T-helper 1 cell treated with Interleukin-12 subunit alpha and Interleukin-12 subunit beta and Interleukin-4 antibody, amounts not matched to agents 30 μg/mL and 1 μg/mL, for 36 hours (primary cell): ENCODE data around the gene SREBF2.
A peak's percentile ranks its signal among the peaks of the same experiment; 100 is the strongest.
"Not testable (repeated sequence)": the region's sequence is repeated elsewhere in the genome, so short reads cannot be mapped to it uniquely, and the experiment has no call there.

Experiments used
- H3K27ac Mint-ChIP-seq: one replicate; pipeline ENCODE4 v1.8.0; 2021; ENCODE audit warnings: mild to moderate bottlenecking, mixed read lengths
- H3K27me3 Mint-ChIP-seq: one replicate; pipeline ENCODE4 v1.8.0; 2021; ENCODE audit warnings: low read depth, mixed read lengths
- H3K36me3 Mint-ChIP-seq: one replicate; pipeline ENCODE4 v1.8.0; 2021; ENCODE audit warnings: low read depth, mixed read lengths
- H3K4me1 Mint-ChIP-seq: one replicate; pipeline ENCODE4 v1.8.0; 2021; ENCODE audit warnings: low read depth, mixed read lengths
- H3K4me3 Mint-ChIP-seq: one replicate; pipeline ENCODE4 v1.8.0; 2021; ENCODE audit warnings: mild to moderate bottlenecking, moderate library complexity, mixed read lengths
- H3K9me3 Mint-ChIP-seq: one replicate; pipeline ENCODE4 v1.8.0; 2021; ENCODE audit warnings: mixed read lengths

SREBF2 gene

DNA sequence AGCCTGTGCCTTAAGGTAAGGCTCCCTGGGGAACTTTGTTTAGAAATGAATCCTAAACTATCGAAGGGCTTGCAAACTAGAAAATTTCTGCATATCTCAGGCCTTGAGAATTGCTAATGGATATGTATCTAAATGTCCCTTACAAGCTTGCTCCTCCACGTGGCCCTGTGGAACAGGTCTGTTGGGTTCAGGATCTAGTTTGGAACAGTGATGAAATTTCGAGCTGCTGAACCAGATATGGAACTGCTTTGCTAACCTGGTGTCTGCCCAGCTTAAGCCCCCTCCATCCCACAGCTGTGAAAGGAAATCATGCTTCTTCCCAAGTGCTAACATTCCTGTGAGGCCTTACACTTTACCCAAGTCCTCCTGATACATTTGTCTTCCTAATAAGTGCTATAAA is 11.6 kb downstream of the SREBF2 start:
- no peak overlapping the region for H3K4me3 Mint-ChIP-seq
- no peaks in the 10 kb centered on the region for H3K27me3 Mint-ChIP-seq
- peaks cover 66% of the 10 kb centered on the region for H3K4me1 Mint-ChIP-seq
- H3K36me3 Mint-ChIP-seq, result peaks cover 15% of the 10 kb centered on the region
- peak overlapping the region; percentile 62 for H3K27ac Mint-ChIP-seq
- no peaks in the 10 kb centered on the region for H3K9me3 Mint-ChIP-seq

DNA sequence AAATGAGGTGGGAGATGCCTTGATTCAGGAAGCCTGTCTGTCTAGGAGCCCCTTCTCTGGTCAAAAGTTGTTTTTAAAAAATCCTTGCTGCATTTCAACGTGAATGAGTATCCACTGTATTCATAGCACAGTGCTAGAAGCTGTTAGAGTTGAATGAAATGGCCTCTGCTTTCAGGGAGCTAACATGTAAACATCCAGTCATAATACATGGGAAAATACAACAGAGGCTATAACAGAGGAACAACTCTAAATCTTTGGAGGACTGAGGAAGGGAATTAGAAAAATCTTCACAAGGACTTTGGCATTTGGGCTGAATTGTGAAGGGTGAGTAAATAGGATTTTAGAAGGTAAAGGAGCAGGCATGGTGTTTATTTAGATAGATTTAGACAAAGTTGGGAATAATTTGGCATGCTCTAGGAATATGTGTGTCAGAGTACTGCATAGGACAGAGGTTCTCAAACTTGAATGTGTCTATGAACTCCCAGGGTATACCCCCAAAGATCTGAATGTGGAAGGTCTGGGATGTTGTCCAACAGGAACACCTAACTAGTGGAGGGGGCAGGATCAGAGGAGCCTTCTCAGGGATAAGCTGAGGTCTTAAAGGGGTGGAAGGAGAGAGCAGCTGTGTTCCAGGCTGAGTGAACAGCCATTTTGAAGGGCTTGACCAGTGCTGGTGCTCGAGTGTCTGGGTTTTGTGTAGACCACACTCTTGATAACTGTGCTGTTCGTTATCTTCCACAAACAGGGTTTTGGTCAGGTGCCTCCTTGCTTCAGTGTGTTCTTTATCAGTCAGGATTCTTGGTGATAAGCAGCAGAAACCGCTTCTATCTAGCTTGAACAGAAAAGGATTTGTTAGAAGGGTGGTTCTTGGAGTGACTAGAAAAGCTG is 12.7 kb downstream of the SREBF2 start:
- Mint-ChIP-seq H3K4me1 (peaks cover 62% of the 10 kb centered on the region), H3K9me3 (no peaks in the 10 kb centered on the region), H3K27ac (peak overlapping the region; percentile 12), H3K36me3 (peaks cover 13% of the 10 kb centered on the region), H3K4me3 (no peak overlapping the region), H3K27me3 (no peaks in the 10 kb centered on the region)

DNA sequence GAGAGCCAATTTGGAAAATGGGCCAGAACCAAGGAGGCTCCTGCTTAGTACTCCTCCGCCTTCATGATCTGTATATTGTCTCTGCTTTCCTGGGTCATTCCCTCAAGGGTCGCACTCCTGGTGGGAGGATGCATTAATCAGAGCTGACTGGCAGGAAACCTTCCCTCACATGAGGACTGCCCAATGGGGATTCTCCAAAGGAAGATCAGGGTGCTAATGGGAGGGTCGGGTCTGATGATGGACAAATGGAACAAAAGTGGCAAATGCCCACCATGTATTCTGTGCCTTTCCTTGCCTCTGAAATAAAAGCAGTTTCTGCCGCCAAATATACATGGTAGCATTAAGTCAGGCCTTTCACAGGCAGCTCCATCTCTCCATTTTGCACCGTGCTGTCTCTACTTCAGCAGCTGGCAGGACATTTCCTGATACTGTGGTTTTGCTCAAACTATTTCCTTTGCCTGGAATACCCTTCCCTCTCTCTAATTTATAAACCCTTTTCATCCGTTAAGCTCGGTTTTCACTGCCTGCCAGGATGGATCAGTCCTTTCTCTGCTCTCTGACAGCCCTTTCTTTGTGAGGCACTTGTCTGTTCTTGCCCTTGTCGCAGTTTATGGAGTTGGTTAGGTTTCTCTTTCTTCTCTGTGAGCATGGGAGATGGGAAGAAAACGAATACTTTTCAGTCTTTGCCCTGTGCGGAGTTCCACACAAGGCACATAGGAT is 13.5 kb downstream of the SREBF2 start:
- Mint-ChIP-seq H3K27ac (peak overlapping the region; percentile 64), H3K27me3 (no peaks in the 10 kb centered on the region), H3K4me3 (no peak overlapping the region), H3K9me3 (no peaks in the 10 kb centered on the region), H3K36me3 (peaks cover 7% of the 10 kb centered on the region), H3K4me1 (peaks cover 56% of the 10 kb centered on the region)

DNA sequence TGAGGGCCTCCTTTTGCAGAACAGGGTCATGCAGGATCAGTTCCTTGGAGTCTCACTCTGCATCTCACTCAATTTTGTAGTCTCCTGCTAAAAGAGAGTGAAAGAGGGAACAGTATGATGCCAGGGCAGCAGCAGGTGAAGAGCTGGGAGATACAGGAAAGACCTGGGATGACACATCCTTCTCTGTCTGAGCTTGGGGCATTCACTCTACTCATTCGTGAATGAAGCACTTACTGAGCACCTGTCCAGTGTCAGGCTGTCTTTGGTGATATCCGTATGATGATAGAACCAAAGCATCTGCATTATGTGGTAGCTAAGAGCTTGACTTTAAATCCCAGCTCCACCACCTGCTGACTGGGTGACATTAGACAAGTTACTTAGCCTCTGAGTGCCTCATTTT is 14.4 kb downstream of the SREBF2 start:
- Mint-ChIP-seq H3K4me3 (no peak overlapping the region), H3K27me3 (no peaks in the 10 kb centered on the region), H3K27ac (peak overlapping the region; percentile 64), H3K9me3 (no peaks in the 10 kb centered on the region), H3K36me3 (peaks cover 5% of the 10 kb centered on the region), H3K4me1 (peaks cover 52% of the 10 kb centered on the region)

DNA sequence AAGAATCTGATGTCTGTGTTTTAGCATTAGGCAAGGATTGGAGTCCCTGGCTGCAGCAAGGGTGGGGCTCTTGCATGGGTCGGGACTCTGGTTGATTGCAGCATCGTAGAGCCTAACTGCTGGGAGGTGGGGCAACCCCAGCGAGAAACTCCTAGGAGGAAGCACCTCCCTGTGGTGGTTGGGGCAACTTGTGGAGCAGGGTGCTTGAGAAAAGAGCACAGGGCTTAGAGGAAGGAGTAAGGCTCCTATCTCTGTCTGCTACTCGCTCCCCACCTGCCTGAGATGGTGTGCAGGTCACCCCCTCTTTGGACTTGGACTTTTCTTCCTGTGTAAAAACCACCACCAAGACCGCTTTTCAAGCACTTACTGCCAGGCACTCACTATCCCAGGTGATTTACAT is 15.6 kb downstream of the SREBF2 start:
- no peak overlapping the region for H3K27ac Mint-ChIP-seq
- no peak overlapping the region for H3K4me3 Mint-ChIP-seq
- peaks cover 51% of the 10 kb centered on the region for H3K4me1 Mint-ChIP-seq
- H3K27me3 Mint-ChIP-seq, result no peaks in the 10 kb centered on the region
- no peaks in the 10 kb centered on the region for H3K9me3 Mint-ChIP-seq
- peaks cover 7% of the 10 kb centered on the region for H3K36me3 Mint-ChIP-seq

DNA sequence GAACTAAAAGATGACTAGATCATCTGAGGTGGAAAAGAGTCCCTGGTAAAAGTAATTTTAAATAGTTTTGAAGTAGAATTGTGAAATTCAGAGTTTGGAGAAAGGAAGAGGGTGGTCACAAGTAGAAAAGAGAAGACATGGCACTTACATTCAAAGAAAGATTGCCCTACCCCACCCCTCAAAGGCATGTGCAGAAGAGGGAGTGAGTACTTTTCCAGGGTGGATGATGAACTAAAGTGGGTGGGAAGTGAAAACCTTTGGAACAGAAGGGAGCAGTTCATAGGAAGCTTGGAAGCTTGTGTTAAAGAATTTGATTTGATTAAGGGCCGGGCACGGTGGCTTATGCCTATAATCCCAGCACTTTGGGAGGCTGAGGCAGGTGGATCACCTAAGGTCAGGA is 23.6 kb downstream of the SREBF2 start:
- Mint-ChIP-seq H3K27me3 (no peaks in the 10 kb centered on the region), H3K9me3 (no peaks in the 10 kb centered on the region), H3K27ac (peak overlapping the region; percentile 89), H3K36me3 (peaks cover 14% of the 10 kb centered on the region), H3K4me1 (peaks cover 59% of the 10 kb centered on the region), H3K4me3 (no peak overlapping the region)

DNA sequence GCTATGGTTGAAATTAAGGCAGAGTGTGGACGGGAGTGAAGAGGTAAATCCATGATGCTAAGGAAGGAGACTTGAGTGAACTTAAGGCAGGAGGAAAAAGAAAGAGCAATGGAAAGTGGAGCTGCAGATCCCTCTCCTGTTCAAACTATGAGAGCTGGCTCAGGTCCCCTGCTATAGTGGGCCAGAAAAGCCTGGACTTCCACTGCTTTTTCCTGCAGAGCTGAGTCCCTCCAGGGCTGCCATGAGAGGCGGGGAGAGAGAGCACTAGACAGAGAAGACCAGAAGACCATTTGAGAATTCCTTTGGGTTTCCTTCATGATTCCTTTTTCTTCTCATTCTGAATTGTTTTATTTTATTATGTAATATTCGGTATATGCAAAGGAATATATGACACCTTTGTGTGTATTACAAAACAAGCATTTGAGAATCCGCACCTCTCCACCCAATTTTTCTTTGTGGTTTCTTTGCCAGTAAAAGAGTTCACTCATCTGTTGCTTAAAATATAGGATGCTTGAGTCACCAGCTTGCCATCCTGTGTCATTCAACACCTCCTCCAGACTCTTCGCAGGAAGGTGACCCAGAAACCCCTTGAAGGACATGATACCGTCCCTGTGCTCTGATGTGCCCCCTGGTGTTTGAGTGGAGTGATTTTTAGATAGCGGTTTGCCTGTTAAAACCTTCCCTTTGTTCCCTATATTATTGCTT is 24.4 kb downstream of the SREBF2 start:
- Mint-ChIP-seq H3K27me3 (no peaks in the 10 kb centered on the region), H3K4me3 (peak overlapping the region; percentile 60), H3K27ac (peak overlapping the region; percentile 89), H3K9me3 (no peaks in the 10 kb centered on the region), H3K36me3 (peaks cover 14% of the 10 kb centered on the region), H3K4me1 (peaks cover 62% of the 10 kb centered on the region)

DNA sequence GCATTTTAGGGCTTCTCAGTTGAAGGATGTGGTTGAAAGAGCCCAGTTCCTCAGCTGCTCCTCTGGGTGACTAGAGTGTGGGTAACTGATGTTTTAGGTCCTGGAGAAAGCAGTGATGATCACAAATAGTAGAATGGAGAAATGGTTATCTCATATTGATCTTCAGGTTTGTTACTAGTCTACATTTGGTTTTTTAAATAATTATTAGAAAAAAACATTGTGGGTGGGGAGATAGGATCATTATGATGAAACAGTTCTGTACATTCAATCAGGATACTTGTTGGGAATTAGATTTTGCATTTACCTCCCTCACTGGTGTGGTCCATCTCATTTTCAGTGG is 24.9 kb downstream of the SREBF2 start:
- Mint-ChIP-seq H3K36me3 (peaks cover 12% of the 10 kb centered on the region), H3K27me3 (no peaks in the 10 kb centered on the region), H3K4me3 (peak overlapping the region; percentile 68), H3K27ac (peak overlapping the region; percentile 89), H3K9me3 (no peaks in the 10 kb centered on the region), H3K4me1 (peaks cover 65% of the 10 kb centered on the region)

DNA sequence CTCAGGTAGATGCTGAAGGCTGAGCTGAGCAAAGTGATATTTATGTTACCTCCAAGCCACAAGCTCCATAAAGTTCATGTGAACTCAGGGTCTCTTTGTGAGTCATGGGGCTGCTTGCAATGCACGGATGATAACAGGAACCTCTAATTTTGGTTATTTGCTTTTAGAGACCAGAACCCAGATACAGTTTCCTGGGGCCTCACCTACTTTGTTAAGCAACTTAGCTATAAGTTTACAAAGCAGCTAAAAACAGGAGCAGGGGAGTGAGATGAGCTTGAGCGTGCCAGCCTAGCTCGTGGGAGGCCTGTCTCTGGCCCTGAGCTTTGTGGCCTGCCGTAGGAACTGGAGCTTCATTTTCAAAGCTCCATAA is 29.2 kb downstream of the SREBF2 start:
- H3K9me3 Mint-ChIP-seq, result no peaks in the 10 kb centered on the region
- H3K36me3 Mint-ChIP-seq, result peaks cover 25% of the 10 kb centered on the region
- peak overlapping the region; percentile 46 for H3K4me3 Mint-ChIP-seq
- H3K4me1 Mint-ChIP-seq, result peaks cover 55% of the 10 kb centered on the region
- H3K27ac Mint-ChIP-seq, result peak overlapping the region; percentile 87
- H3K27me3 Mint-ChIP-seq, result no peaks in the 10 kb centered on the region

DNA sequence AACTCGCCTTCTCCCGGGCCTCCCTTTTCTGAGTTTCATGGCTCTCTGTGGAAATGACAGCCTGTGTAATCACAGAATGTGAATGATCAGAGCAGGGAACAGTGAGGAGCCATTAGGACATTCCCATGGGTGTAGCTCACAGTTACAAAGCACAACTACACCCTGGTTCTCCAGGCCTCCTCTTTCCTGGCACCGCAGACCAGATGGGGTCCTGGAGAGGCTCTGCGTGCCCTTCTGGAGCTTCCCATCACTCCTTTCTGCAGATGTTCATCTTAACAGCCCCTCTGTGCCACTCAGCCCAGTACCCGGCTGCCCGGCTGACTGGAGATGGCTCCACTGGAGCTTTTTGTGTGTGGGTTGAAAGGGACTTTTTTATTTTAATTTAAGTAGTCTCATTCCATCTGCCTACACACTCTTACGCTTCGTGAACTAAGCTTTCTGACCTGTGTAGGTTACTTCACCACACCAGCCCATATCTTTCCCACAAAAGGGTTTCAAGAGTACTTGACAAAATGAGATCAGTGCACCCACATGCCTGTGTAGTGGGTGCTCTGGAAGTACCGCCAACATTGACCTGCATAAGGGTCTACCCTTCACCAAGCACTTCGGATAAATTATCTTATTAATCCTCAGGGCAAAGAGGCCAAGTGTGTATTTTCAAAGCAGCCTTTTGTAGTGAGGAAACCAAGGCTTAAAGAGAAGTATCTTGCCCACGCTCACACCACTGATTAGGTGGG is 29.8 kb downstream of the SREBF2 start:
- Mint-ChIP-seq H3K36me3 (peaks cover 24% of the 10 kb centered on the region), H3K9me3 (no peaks in the 10 kb centered on the region), H3K4me1 (peaks cover 51% of the 10 kb centered on the region), H3K4me3 (peak overlapping the region; percentile 46), H3K27me3 (no peaks in the 10 kb centered on the region), H3K27ac (peak overlapping the region; percentile 87)

DNA sequence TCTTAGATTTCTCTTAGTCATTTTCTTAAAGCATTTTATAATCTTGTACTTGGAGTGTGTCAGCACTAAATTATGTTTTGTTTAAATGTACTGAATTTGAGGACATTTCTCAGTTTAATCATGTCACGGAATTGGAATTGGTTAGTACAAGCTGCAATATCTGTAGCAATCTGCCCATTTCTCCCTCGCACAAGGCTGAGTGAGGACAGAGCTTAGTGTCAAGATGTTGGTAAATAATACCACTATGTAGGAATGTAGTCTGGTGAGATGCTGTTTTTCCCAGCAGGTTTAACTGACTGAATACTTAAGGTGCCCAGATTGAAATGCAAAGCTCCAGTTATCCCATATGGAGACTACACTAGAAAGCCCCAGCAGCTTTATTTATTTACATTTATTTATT is 30.6 kb downstream of the SREBF2 start:
- Mint-ChIP-seq H3K36me3 (peaks cover 25% of the 10 kb centered on the region), H3K27me3 (no peaks in the 10 kb centered on the region), H3K4me3 (no peak overlapping the region), H3K27ac (peak overlapping the region; percentile 87), H3K9me3 (no peaks in the 10 kb centered on the region), H3K4me1 (peaks cover 43% of the 10 kb centered on the region)

DNA sequence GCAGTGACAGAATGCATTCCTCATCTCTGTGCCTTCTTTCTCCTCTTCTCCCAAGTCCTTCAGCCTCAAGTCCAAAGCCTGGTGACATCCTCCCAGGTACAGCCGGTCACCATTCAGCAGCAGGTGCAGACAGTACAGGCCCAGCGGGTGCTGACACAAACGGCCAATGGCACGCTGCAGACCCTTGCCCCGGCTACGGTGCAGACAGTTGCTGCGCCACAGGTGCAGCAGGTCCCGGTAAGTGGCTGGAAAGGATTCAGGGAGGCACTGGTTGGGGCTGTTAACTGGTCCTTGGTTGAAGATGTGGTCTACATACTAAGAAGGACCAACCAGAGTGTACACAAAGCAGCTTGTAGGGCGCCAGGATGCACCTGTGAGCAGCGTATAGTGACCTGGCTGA is 35.7 kb downstream of the SREBF2 start:
- no peaks in the 10 kb centered on the region for H3K9me3 Mint-ChIP-seq
- no peak overlapping the region for H3K27ac Mint-ChIP-seq
- H3K27me3 Mint-ChIP-seq, result no peaks in the 10 kb centered on the region
- peaks cover 44% of the 10 kb centered on the region for H3K36me3 Mint-ChIP-seq
- peaks cover 14% of the 10 kb centered on the region for H3K4me1 Mint-ChIP-seq
- H3K4me3 Mint-ChIP-seq, result no peak overlapping the region

DNA sequence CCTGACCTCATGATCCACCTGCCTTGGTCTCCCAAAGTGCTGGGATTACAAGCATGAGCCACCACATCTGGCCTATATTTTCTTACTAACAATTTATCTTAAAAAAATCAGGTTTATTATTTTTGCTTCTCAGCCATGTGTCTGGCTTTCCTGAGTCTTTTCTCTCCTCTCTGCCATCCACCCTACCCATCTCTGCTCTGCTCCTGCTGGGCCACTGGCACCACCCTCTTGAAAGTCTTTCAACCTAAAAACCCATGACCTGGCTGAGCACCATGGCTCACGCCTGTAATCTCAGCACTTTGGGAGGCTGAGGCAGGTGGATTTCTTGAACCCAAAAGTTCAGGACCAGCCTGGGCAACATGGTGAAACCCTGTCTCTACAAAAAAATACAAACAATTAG is 37.2 kb downstream of the SREBF2 start:
- not testable (repeated sequence) for H3K9me3 Mint-ChIP-seq, H3K27ac Mint-ChIP-seq, H3K27me3 Mint-ChIP-seq, H3K4me3 Mint-ChIP-seq
- H3K4me1 Mint-ChIP-seq, result peaks cover 14% of the 10 kb centered on the region
- peaks cover 48% of the 10 kb centered on the region for H3K36me3 Mint-ChIP-seq

DNA sequence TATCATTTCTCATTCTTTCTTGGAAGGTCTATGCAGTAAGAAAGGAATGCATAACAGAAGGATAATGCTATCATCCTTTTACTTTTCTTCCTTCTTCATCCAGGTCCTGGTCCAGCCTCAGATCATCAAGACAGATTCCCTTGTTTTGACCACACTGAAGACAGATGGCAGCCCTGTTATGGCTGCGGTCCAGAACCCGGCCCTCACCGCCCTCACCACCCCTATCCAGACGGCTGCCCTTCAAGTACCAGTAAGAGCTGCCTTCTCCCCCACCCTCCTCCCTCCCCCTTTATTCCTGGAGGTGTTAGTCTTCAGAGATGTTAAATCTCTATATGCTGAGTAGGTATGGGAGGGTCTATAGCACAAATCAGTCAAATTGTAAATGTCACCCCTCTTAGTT is 37.9 kb downstream of the SREBF2 start:
- Mint-ChIP-seq H3K9me3 (no peaks in the 10 kb centered on the region), H3K36me3 (peaks cover 54% of the 10 kb centered on the region), H3K27me3 (no peaks in the 10 kb centered on the region), H3K4me3 (no peak overlapping the region), H3K27ac (peak overlapping the region; percentile 4), H3K4me1 (peaks cover 11% of the 10 kb centered on the region)
